Measurements from ENCODE around the gene CLCN1. TPM values are rescaled to one million over a fixed set of nuclear protein-coding genes. Genes with fewer than 3 reads are reported as not detected.
A peak's percentile ranks its signal among the peaks of the same experiment; 100 is the strongest.

Gene CLCN1
- total RNA-seq, 4 donors from 2014 or later = 0.24 to 0.79 TPM; not detected in 2

DNA sequence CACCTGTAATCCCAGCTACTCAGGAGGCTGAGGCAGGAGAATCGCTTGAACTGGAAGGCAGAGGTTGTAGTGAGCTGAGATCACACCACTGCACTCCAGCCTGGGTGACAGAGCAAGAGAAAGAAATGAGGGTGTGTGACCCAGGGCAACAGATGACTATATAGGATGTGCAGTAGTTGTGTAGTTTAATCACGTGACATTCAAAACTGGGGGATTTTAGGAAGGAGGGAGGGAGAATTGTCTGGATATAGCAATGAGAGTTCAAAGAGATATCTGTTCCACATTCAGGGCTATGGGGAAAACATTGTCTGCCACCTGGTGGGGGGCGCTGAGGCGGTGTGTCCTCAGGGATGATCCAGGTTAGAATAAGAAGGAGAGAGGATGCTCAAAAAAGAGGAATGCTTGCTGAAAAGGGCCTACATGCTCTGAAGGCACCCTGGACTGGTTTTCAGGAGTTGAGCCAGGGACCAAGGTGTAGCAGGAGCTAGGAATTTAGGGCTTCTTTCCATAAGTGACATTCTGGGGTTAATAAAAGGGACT is 57.4 kb downstream of the CLCN1 start:
- no peak for DNase-seq (ENCODE audit: low spot score)
- TF ChIP-seq, protein P1, sequence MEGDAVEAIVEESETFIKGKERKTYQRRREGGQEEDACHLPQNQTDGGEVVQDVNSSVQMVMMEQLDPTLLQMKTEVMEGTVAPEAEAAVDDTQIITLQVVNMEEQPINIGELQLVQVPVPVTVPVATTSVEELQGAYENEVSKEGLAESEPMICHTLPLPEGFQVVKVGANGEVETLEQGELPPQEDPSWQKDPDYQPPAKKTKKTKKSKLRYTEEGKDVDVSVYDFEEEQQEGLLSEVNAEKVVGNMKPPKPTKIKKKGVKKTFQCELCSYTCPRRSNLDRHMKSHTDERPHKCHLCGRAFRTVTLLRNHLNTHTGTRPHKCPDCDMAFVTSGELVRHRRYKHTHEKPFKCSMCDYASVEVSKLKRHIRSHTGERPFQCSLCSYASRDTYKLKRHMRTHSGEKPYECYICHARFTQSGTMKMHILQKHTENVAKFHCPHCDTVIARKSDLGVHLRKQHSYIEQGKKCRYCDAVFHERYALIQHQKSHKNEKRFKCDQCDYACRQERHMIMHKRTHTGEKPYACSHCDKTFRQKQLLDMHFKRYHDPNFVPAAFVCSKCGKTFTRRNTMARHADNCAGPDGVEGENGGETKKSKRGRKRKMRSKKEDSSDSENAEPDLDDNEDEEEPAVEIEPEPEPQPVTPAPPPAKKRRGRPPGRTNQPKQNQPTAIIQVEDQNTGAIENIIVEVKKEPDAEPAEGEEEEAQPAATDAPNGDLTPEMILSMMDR (IDR thresholded peaks at IDR 0.05) = no peak
- no peak for ATAC-seq (ENCODE audit: low FRiP score)

DNA sequence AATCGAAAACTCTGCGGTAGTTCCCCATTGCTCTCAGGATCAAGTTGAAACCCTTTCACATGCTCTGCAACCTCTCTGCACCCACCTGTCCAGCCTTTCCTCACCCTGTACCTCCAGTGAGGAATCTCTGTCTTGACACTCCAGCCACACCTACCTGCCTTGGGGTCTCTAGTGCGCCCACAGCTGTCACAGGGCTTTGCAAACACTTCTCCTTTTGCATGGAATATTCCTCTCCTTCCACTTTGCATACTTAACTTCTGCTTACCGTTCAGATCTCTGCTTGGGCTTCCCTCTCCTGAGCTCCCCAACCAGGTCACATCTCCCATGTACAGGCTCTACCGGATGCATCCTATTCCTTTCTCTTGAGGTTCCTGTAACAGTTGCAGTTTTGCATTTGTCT is 58.6 kb downstream of the CLCN1 start:
- TF ChIP-seq, protein P1 (IDR thresholded peaks at IDR 0.05) = no peak
- ATAC-seq (ENCODE audit: low FRiP score) (no peak), DNase-seq (ENCODE audit: low spot score) (no peak)

DNA sequence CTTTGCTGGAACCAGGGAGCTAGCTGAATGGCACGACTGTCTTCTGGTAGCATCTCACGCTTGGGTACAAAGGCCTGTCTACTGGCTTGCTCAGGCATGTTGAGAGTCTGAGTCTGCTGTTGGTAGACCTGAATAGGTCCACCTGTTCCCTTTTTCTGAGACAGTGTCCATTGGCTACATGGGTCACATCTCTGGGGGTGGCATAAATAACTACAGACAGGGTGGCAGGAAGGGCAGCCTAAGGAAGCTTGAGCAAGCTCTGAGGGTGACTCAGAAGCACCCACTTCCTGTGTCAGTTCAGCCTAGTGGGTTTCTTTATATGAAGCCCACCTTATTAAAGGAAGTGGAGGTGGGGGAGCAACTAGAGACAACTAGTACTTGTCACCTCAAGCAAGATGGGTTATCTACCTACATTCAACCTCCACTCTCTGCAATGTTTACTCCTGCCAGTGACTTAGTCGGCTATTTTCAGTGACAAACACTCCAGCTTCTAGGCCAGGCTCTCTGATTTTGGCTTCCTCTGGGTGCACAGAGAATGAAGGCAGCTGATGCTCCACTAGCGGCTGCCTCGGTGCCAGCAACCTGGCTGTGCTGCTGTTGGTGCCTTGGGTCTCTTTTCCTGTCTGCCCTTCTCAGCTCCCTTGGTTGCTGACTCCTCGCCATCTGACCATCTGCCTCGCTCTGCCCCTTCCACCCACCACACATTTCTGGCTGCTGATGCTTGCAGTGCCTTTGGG is 59.6 kb downstream of the CLCN1 start:
- DNase-seq (ENCODE audit: low spot score) (no peak), ATAC-seq (ENCODE audit: low FRiP score) (no peak)
- TF ChIP-seq, protein P1 (IDR thresholded peaks at IDR 0.05) = no peak

DNA sequence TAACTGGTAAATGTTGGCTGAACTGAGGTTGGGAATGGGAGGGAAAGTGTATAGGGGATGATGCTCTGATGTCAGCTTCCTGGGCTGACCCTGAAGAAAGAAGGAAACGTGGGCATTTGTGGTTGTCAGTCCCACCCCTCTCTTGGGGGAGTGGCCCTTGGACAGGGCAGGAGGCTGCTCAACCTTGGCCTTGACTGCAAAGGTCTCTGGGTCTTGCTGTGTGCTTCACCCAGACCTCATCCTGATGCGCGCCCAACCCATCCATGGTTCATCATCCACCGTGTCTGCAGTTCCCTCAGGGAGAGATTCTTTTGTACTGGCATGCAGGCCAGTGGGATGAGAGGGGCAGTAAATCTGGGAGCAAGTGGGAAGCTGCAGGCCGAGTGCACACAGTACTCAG is 60.5 kb downstream of the CLCN1 start:
- no peak for ATAC-seq (ENCODE audit: low FRiP score)
- TF ChIP-seq, protein P1 (IDR thresholded peaks at IDR 0.05) = no peak
- DNase-seq (ENCODE audit: low spot score) = no peak

DNA sequence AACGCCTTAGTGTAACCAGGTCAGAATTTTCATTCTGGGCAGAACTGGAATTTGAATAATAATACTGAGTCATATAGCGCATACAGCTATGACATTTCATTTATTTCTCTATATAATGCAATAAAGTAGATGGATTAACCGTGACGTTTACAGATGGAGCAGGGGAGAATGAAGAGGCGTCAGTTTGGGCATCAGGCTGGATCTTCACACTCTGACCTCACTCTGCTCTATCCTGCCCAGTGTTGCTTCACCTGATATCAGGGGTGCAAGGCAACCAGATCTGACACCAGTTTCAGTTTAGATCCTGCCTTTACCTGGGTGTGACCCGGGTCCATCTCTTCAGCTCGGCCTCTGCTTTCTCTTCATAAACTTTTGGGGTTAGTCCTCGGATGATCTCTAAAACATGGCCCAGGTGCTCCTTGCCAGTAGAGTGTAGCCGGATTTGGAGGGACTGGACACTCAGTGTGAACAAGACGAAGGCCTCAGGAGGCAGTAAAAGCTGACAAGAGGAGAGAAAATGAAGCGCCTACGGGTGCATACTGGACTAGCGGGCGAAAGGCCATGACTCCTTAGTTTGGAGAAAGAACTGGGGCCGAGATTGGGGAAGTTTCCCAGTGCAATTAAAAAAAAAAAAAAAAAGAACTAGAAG is 63.8 kb downstream of the CLCN1 start:
- DNase-seq (ENCODE audit: low spot score) (no peak), ATAC-seq (ENCODE audit: low FRiP score) (no peak)
- TF ChIP-seq, protein P1 (IDR thresholded peaks at IDR 0.05) = no peak

DNA sequence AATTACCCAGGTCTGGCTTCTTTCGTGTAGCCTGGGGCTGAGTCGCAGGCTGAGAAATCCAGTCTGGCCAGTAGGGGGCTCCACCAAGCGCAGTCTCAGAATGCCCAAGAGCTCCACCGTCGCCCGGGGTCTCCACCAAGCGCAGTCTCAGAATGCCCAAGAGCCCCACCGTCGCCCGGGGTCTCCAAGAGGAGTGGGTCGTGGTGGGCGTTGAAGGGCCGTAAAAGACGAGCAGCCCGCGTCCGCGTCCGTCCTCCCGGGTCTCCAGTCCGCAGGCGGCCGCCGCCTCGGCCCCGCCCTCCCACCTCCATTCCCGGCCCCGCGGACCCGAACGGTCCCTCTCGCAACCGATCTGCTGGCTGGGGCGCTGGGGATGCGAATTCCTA is 64.3 kb downstream of the CLCN1 start:
- TF ChIP-seq, protein P1 (IDR thresholded peaks at IDR 0.05) = peak in 2 of 3 donors; percentile 11 to 57
- peak; percentile 87 for DNase-seq (ENCODE audit: low spot score)
- ATAC-seq (ENCODE audit: low FRiP score) = peak; percentile 58

All from omental fat pad (tissue), 4 donors.